Tibial nerve (tissue), 4 donors: ENCODE results near the gene UNC93A.

Experiments used
- CTCF ChIP-seq, 5 experiments: fragments of 200-600 bp in 3 of 5; fragments of 450-650 bp in 2 of 5; sonication (generic) in 3 of 5; IDR thresholded peaks; one replicate each; pipeline ENCODE4 v1.5.1; 2016 to 2019; ENCODE audit warnings: antibody characterized with exemption in 5 of 5, mild to moderate bottlenecking in 3 of 5, moderate library complexity in 2 of 5
- EP300 ChIP-seq, 2 donors: sonication (generic); formaldehyde crosslinking; IDR thresholded peaks; one replicate each; pipeline ENCODE4 v1.6.1; 2017; ENCODE audit warnings: antibody characterized with exemption in 2 of 2, mild to moderate bottlenecking in 1 of 2

GRCh38 chr6:167266830-167267555 is 24.1 kb upstream of the UNC93A start:
- TF ChIP-seq CTCF (IDR thresholded peaks at IDR 0.05) (no peak), EP300 (IDR thresholded peaks at IDR 0.05) (no peak)
